H1 (cell line): ENCODE measurements around the gene NT5DC1. TPM values are rescaled to one million over a fixed set of nuclear protein-coding genes. Genes with fewer than 3 reads are reported as not detected.

Experiments
- CTCF ChIA-PET: fragments of 300-600 bp; sonication (Branson Sonifier 250); formaldehyde crosslinking; loops from one replicate; lab custom pipeline; 2021; ENCODE audit not compliant: partially characterized antibody; lab: Charles Lee
- POLR2A ChIA-PET: fragments of 300-600 bp; sonication (Branson Sonifier 250); formaldehyde crosslinking; loops from one replicate; lab custom pipeline; 2021; ENCODE audit warnings: inconsistent platforms; ENCODE audit not compliant: partially characterized antibody; lab: Charles Lee
- DNase-seq, 2 experiments: peaks; one replicate each; pipeline versions ENCODE4 v3.0.0 to v3.0.0-alpha.2; 2010 to 2022; ENCODE audit warnings: low spot score in 2 of 2, low read depth in 1 of 2, mixed read lengths in 1 of 2
- FAIRE-seq: peaks from 2 replicates; lab custom pipeline; 2011; peaks lifted over from hg19 to GRCh38; lab: Jason Lieb, UNC
- H2AFZ ChIP-seq: 2 replicates; pipeline ENCODE4 v1.8.1; 2012; ENCODE audit warnings: low read length, inconsistent platforms
- H2AK5ac ChIP-seq: 2 replicates; pipeline ENCODE4 v1.6.1; 2013; ENCODE audit warnings: low read depth, low read length
- H2BK120ac ChIP-seq: replicated peaks from 2 replicates; pipeline ENCODE3; 2013; ENCODE audit warnings: low read depth, low read length, inconsistent platforms
- H2BK12ac ChIP-seq: 2 replicates; pipeline ENCODE4 v1.6.1; 2013; ENCODE audit warnings: low read depth, low read length
- H2BK15ac ChIP-seq: 2 replicates; pipeline ENCODE4 v1.6.1; 2013; ENCODE audit warnings: low read length
- H2BK20ac ChIP-seq: 2 replicates; pipeline ENCODE4 v1.6.1; 2013; ENCODE audit warnings: low read length
- H2BK5ac ChIP-seq: 2 replicates; pipeline ENCODE4 v1.6.1; 2013; ENCODE audit warnings: low read depth, low read length
- H3K14ac ChIP-seq: 2 replicates; pipeline ENCODE4 v1.6.1; 2013; ENCODE audit warnings: inconsistent platforms; ENCODE audit not compliant: insufficient read length
- H3K18ac ChIP-seq: 2 replicates; pipeline ENCODE4 v1.6.1; 2013; ENCODE audit warnings: low read length; ENCODE audit errors: extremely low read depth
- H3K23ac ChIP-seq: 2 replicates; pipeline ENCODE4 v1.6.1; 2013; ENCODE audit warnings: inconsistent platforms; ENCODE audit not compliant: insufficient read length
- H3K23me2 ChIP-seq: 2 replicates; pipeline ENCODE4 v1.6.1; 2013; ENCODE audit warnings: low read depth, low read length
- H3K27ac ChIP-seq: 2 replicates; pipeline ENCODE4 v1.6.1; 2011; ENCODE audit warnings: low read depth, low read length, inconsistent platforms
- H3K27me3 ChIP-seq, 4 experiments: replicated peaks in 1 of 4; 1 replicate in 1 of 4; 2 replicates in 3 of 4; pipeline versions ENCODE4 v1.6.1 to v1.8.1; 2011 to 2013; ENCODE audit warnings: low read length in 3 of 4, mild to moderate bottlenecking in 3 of 4, inconsistent platforms in 2 of 4, mixed read lengths in 2 of 4, moderate library complexity in 1 of 4; ENCODE audit not compliant: control insufficient read depth in 3 of 4, insufficient read depth in 3 of 4; ENCODE audit errors: extremely low read depth in 1 of 4
- H3K36me3 ChIP-seq, 4 experiments: 2 replicates each; pipeline versions ENCODE4 v1.6.1 to v1.8.1; 2011 to 2013; ENCODE audit warnings: mild to moderate bottlenecking in 4 of 4, low read length in 3 of 4, moderate library complexity in 2 of 4, control low read depth in 1 of 4, inconsistent platforms in 1 of 4; ENCODE audit not compliant: insufficient read depth in 4 of 4, control insufficient read depth in 2 of 4
- H3K4ac ChIP-seq: replicated peaks from 2 replicates; pipeline ENCODE3; 2013; ENCODE audit warnings: low read length, low read depth, mixed read lengths, inconsistent platforms; ENCODE audit not compliant: insufficient read length
- H3K4me1 ChIP-seq, 4 experiments: replicated peaks in 1 of 4; 1 replicate in 1 of 4; 2 replicates in 3 of 4; pipeline versions ENCODE4 v1.6.1 to v1.8.1; 2011 to 2013; ENCODE audit warnings: low read length in 3 of 4, inconsistent platforms in 2 of 4, mixed read lengths in 1 of 4; ENCODE audit not compliant: insufficient read depth in 4 of 4, control insufficient read depth in 3 of 4
- H3K4me2 ChIP-seq, 2 experiments: 2 replicates each; pipeline versions ENCODE4 v1.6.1 to v1.8.1; 2011 to 2013; ENCODE audit warnings: low read depth in 2 of 2, low read length in 2 of 2, control low read depth in 1 of 2, inconsistent platforms in 1 of 2, mild to moderate bottlenecking in 1 of 2; ENCODE audit not compliant: insufficient read depth in 1 of 2
- H3K4me3 ChIP-seq, 4 experiments: fragments of 200-600, 300-600 bp in 1 of 4; sonication (generic), shearing (Covaris generic), sonication (Bioruptor Twin) in 1 of 4; 2 replicates each; pipeline versions ENCODE4 v1.5.1 to v1.8.1; 2011 to 2016; ENCODE audit warnings: low read length in 4 of 4, low read depth in 3 of 4, control low read depth in 2 of 4, inconsistent platforms in 2 of 4, mild to moderate bottlenecking in 2 of 4, mixed read lengths in 1 of 4, moderate library complexity in 1 of 4; ENCODE audit not compliant: insufficient read depth in 2 of 4; ENCODE audit errors: extremely low read depth in 1 of 4
- H3K56ac ChIP-seq: replicated peaks from 2 replicates; pipeline ENCODE3; 2013; ENCODE audit warnings: low read depth, mild to moderate bottlenecking, mixed read lengths, low read length, inconsistent platforms; ENCODE audit not compliant: insufficient read length
- H3K79me1 ChIP-seq: 2 replicates; pipeline ENCODE4 v1.6.1; 2013; ENCODE audit warnings: low read depth, low read length, control low read depth
- H3K79me2 ChIP-seq, 2 experiments: 2 replicates each; pipeline versions ENCODE4 v1.6.1 to v1.8.1; 2012 to 2013; ENCODE audit warnings: low read length in 2 of 2, mild to moderate bottlenecking in 2 of 2, inconsistent platforms in 1 of 2; ENCODE audit not compliant: insufficient read depth in 2 of 2, control insufficient read depth in 1 of 2
- H3K9ac ChIP-seq, 4 experiments: replicated peaks in 1 of 4; 1 replicate in 1 of 4; 2 replicates in 3 of 4; pipeline versions ENCODE4 v1.6.1 to v1.8.1; 2011 to 2013; ENCODE audit warnings: low read depth in 3 of 4, low read length in 3 of 4, control low read depth in 2 of 4, mild to moderate bottlenecking in 2 of 4, moderate library complexity in 2 of 4, inconsistent platforms in 1 of 4; ENCODE audit errors: extremely low read depth in 1 of 4
- H3K9me3 ChIP-seq, 2 experiments: 2 replicates each; pipeline versions ENCODE4 v1.6.1 to v1.8.1; 2012 to 2013; ENCODE audit warnings: mild to moderate bottlenecking in 2 of 2, moderate library complexity in 2 of 2, control low read depth in 1 of 2, inconsistent platforms in 1 of 2, low read depth in 1 of 2, low read length in 1 of 2, mixed read lengths in 1 of 2; ENCODE audit not compliant: insufficient read depth in 2 of 2
- H4K20me1 ChIP-seq, 2 experiments: replicated peaks in 1 of 2; 2 replicates each; pipeline versions ENCODE3 to v1.8.1; 2011 to 2013; ENCODE audit warnings: inconsistent platforms in 2 of 2, low read length in 2 of 2, mild to moderate bottlenecking in 1 of 2; ENCODE audit not compliant: insufficient read depth in 2 of 2, control insufficient read depth in 1 of 2
- H4K5ac ChIP-seq: 2 replicates; pipeline ENCODE4 v1.6.1; 2013; ENCODE audit warnings: low read length, low read depth, mixed read lengths, inconsistent platforms; ENCODE audit not compliant: insufficient read length
- H4K8ac ChIP-seq: 2 replicates; pipeline ENCODE4 v1.8.0; 2013; ENCODE audit warnings: mild to moderate bottlenecking, moderate library complexity, low read length, inconsistent platforms; ENCODE audit not compliant: insufficient read depth; ENCODE audit errors: extremely low read depth
- H4K91ac ChIP-seq: replicated peaks from 2 replicates; pipeline ENCODE3; 2013; ENCODE audit warnings: low read length, mixed read lengths, inconsistent platforms; ENCODE audit not compliant: insufficient read length
- CBX5 ChIP-seq: fragments of 300-800, 300-1000 bp; sonication (generic); IDR thresholded peaks from 2 replicates; pipeline ENCODE4 v1.7.1; 2016; ENCODE audit warnings: antibody characterized with exemption, low read length, low read depth
- KDM1A ChIP-seq: fragments of 200-600, 300-600 bp; sonication (generic); IDR thresholded peaks from 2 replicates; pipeline ENCODE4 v1.7.1; 2016; ENCODE audit warnings: mild to moderate bottlenecking, low read length, borderline replicate concordance
- SAP30 ChIP-seq: fragments of 300-600 bp; sonication (generic); IDR thresholded peaks from 2 replicates; pipeline ENCODE4 v1.7.1; 2012; ENCODE audit warnings: low read length, moderate library complexity, mild to moderate bottlenecking, inconsistent platforms; ENCODE audit not compliant: insufficient read depth, insufficient replicate concordance
- SIRT6 ChIP-seq: IDR thresholded peaks from one replicate; pipeline ENCODE4 v1.7.1; 2012; ENCODE audit warnings: low read length, inconsistent platforms
- SP4 ChIP-seq: IDR thresholded peaks from 2 replicates; pipeline ENCODE4 v1.6.1; 2012; ENCODE audit warnings: low read length, inconsistent platforms
- TEAD4 ChIP-seq: IDR thresholded peaks from 2 replicates; pipeline ENCODE4 v1.6.1; 2012; ENCODE audit warnings: low read depth, low read length, inconsistent platforms, mixed read lengths
- YY1 ChIP-seq: IDR thresholded peaks from 2 replicates; pipeline ENCODE4 v1.6.1; 2011; ENCODE audit warnings: low read depth, mild to moderate bottlenecking, low read length
- WGBS, 2 experiments: shearing (Covaris generic) in 1 of 2; methylation state at CpG; one replicate each; pipeline versions ENCODE4 v1.1.6 to v1.1.7; 2013 to 2015; ENCODE audit warnings: low lambda C conversion rate in 2 of 2, mixed read lengths in 2 of 2, inconsistent platforms in 1 of 2, low coverage in 1 of 2, missing lambda C conversion rate in 1 of 2; ENCODE audit not compliant: insufficient replicate concordance in 2 of 2, insufficient coverage in 1 of 2, insufficient read length in 1 of 2; ENCODE audit errors: extremely low coverage in 1 of 2, missing lambda C conversion rate in 1 of 2; 5-methylcytosine and 5-hydroxymethylcytosine counted together
- polyA plus RNA-seq, 7 experiments: library from polyadenylated mRNA; depleted of rRNA in 3 of 7; stranded (reverse) in 5 of 7; unstranded in 2 of 7; fragments of >200 nt in 5 of 7; fragments of 200-250 nt in 2 of 7; gene quantifications; 1 replicate in 5 of 7; 2 replicates in 1 of 7; 4 replicates in 1 of 7; pipeline versions ENCODE4 v1.2.1 to v1.2.3, GENCODE V29; 2011 to 2013; ENCODE audit warnings: missing spikeins in 2 of 7, mixed read lengths in 2 of 7
- total RNA-seq: library from RNA; stranded (reverse); fragmentation: NEBNext Ultra II Directional; extraction: Animal tissue kit (Norgen Biotek cat#: 25700); gene quantifications from 2 replicates; pipeline ENCODE4 v1.2.1, GENCODE V29; 2021
- TF ChIP-seq, protein P1 (sequence below): IDR thresholded peaks from 2 replicates; pipeline ENCODE4 v1.6.1; 2012; ENCODE audit warnings: inconsistent platforms

The NT5DC1 gene
- total and polyA plus RNA-seq, 2 of the 8 experiments (the other 6 are each of a cell fraction or from before 2014, with no cell fraction given): 25.3 to 72.7 TPM

DNA sequence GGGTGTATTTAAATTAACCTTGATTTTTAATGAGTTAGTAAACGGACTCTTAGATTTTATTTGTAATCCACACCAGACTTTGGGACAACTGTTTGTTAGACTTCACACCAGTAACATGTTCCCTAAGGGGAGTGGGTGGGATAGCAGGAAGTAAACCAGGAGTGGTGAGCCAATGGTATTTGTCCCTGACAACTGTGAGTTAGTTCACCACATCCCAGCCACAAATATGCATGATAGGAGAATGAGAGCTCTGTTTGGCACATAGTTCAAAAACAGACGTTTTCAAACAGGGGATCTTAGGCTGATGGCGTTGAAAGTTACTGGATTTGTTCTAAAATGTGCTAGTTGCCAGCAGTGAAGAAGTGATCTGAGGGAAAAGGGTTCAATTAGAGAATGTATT lies 44.0 kb downstream of the NT5DC1 start:
- DNase-seq: no peak
- Histone ChIP-seq H2BK5ac (no peak overlapping the region), H4K20me1 (no peaks in the 10 kb centered on the region), H3K23ac (no peak overlapping the region), H4K5ac (no peak overlapping the region), H3K27me3 (no peaks in the 10 kb centered on the region), H3K4ac (no peak overlapping the region), H3K23me2 (no peaks in the 10 kb centered on the region), H2BK120ac (no peak overlapping the region), H3K56ac (no peak overlapping the region), H3K4me2 (no peak overlapping the region), H3K14ac (no peak overlapping the region), H3K79me2 (no peaks in the 10 kb centered on the region), H3K4me1 (no peaks in the 10 kb centered on the region), H4K8ac (no peak overlapping the region), H3K36me3 (no peaks in the 10 kb centered on the region), H2BK12ac (no peak overlapping the region), H3K9me3 (no peaks in the 10 kb centered on the region), H4K91ac (no peak overlapping the region), H3K9ac (no peak overlapping the region), H2BK20ac (no peak overlapping the region), H3K79me1 (no peaks in the 10 kb centered on the region), H3K18ac (no peak overlapping the region), H2AFZ (no peak overlapping the region), H3K4me3 (no peak overlapping the region), H2BK15ac (no peak overlapping the region), H2AK5ac (no peak overlapping the region), H3K27ac (no peak overlapping the region)
- no peak for FAIRE-seq
- CTCF ChIA-PET: no interaction called here
- TF ChIP-seq SIRT6: no peak
- TF ChIP-seq SAP30: no peak
- TF ChIP-seq SP4: no peak
- TF ChIP-seq TEAD4: no peak
- no peak for TF ChIP-seq YY1
- no peak for TF ChIP-seq CBX5
- TF ChIP-seq, protein P1, sequence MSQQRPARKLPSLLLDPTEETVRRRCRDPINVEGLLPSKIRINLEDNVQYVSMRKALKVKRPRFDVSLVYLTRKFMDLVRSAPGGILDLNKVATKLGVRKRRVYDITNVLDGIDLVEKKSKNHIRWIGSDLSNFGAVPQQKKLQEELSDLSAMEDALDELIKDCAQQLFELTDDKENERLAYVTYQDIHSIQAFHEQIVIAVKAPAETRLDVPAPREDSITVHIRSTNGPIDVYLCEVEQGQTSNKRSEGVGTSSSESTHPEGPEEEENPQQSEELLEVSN: no peak
- TF ChIP-seq KDM1A: no peak
- 82% methylated on average over 3 of the region's 3 CpGs; no CpG with 5 or more reads in 1 of the 2 experiments for WGBS, 2 experiments
- POLR2A ChIA-PET: interaction anchor here (2.0 kb wide), 1 partner anchor 11 kb away, joined by 7 read pairs; no protein-coding TSS in a partner anchor
